Calu3 (cell line): ENCODE measurements around the gene USP13. TPM values are rescaled to one million over a fixed set of nuclear protein-coding genes. Genes with fewer than 3 reads are reported as not detected.

Source experiments
- BruUV-seq: library from RNA; stranded (reverse); fragments of 400-500 nt; replicated peaks from 2 replicates; lab custom pipeline; 2021; lab: Mats Ljungman, UMichigan
- CTCF ChIA-PET: fragments of 300-600 bp; sonication (Branson Sonifier 250); formaldehyde crosslinking; loops from one replicate; lab custom pipeline; 2022; ENCODE audit warnings: antibody characterized with exemption; lab: Charles Lee
- DNase-seq: peaks from one replicate; pipeline ENCODE4 v3.0.0; 2022
- H3K27ac Mint-ChIP-seq: one replicate; pipeline ENCODE4 v1.8.0; 2022; ENCODE audit warnings: mixed read lengths; ENCODE audit not compliant: unreplicated experiment
- H3K27me3 Mint-ChIP-seq: one replicate; pipeline ENCODE4 v1.8.0; 2022; ENCODE audit warnings: mixed read lengths; ENCODE audit not compliant: unreplicated experiment
- H3K36me3 Mint-ChIP-seq: one replicate; pipeline ENCODE4 v1.8.0; 2022; ENCODE audit warnings: mild to moderate bottlenecking, moderate library complexity, mixed read lengths; ENCODE audit not compliant: insufficient read depth, unreplicated experiment
- H3K4me1 Mint-ChIP-seq: one replicate; pipeline ENCODE4 v1.8.0; 2022; ENCODE audit warnings: mild to moderate bottlenecking, low read depth, mixed read lengths; ENCODE audit not compliant: unreplicated experiment
- H3K4me3 Mint-ChIP-seq: one replicate; pipeline ENCODE4 v1.8.0; 2022; ENCODE audit warnings: mild to moderate bottlenecking, low read depth, moderate library complexity, mixed read lengths; ENCODE audit not compliant: unreplicated experiment
- H3K9me3 Mint-ChIP-seq: one replicate; pipeline ENCODE4 v1.8.0; 2022; ENCODE audit warnings: low read depth, mixed read lengths; ENCODE audit not compliant: unreplicated experiment
- CTCF ChIP-seq: fragments of 200-600 bp; IDR thresholded peaks from one replicate; pipeline ENCODE4 v1.8.0; 2022; ENCODE audit warnings: antibody characterized with exemption; ENCODE audit not compliant: unreplicated experiment
- intact Hi-C: fragments of 100-400 bp; cut with micrococcal nuclease; formaldehyde crosslinking; loops from one replicate; pipeline ENCODE4 v1.10.0; 2022; ENCODE audit not compliant: unreplicated experiment
- total RNA-seq: library from RNA; stranded (reverse); gene quantifications from 2 replicates; pipeline ENCODE4 v1.2.3, GENCODE V29; 2022

USP13 gene
- total RNA-seq, 1 experiment from 2014 or later = 29.8 TPM

GRCh38 chr3:179829401-179829800 lies 176.6 kb downstream of the USP13 start:
- no peaks in the 10 kb centered on the region for H3K27me3 Mint-ChIP-seq
- CTCF ChIA-PET = interaction anchor here (0.7 kb wide), 2 partner anchors 21 to 1086 kb away, joined by 4 to 5 read pairs; no protein-coding TSS in a partner anchor
- no TSS peak for BruUV-seq
- no peaks in the 10 kb centered on the region for H3K4me1 Mint-ChIP-seq
- no peaks in the 10 kb centered on the region for H3K9me3 Mint-ChIP-seq
- no peaks in the 10 kb centered on the region for H3K36me3 Mint-ChIP-seq
- no peak for DNase-seq
- intact Hi-C loops = no loop called here
- no peak overlapping the region for H3K4me3 Mint-ChIP-seq
- TF ChIP-seq CTCF = no peak
- no peak overlapping the region for H3K27ac Mint-ChIP-seq

GRCh38 chr3:179832333-179832854 lies 179.6 kb downstream of the USP13 start:
- H3K27me3 Mint-ChIP-seq = no peaks in the 10 kb centered on the region
- intact Hi-C loops = no loop called here
- H3K4me3 Mint-ChIP-seq = no peak overlapping the region
- H3K4me1 Mint-ChIP-seq = no peaks in the 10 kb centered on the region
- DNase-seq = no peak
- no peaks in the 10 kb centered on the region for H3K9me3 Mint-ChIP-seq
- no TSS peak for BruUV-seq
- no peak for TF ChIP-seq CTCF
- CTCF ChIA-PET = interaction anchor here (0.7 kb wide), 1 partner anchor 397 kb away, joined by 3 read pairs; no protein-coding TSS in a partner anchor
- H3K27ac Mint-ChIP-seq = no peak overlapping the region
- no peaks in the 10 kb centered on the region for H3K36me3 Mint-ChIP-seq

- Mint-ChIP-seq H3K9me3 (no peaks in the 10 kb centered on the region), H3K27me3 (no peaks in the 10 kb centered on the region), H3K36me3 (no peaks in the 10 kb centered on the region), H3K27ac (no peak overlapping the region), H3K4me1 (no peaks in the 10 kb centered on the region), H3K4me3 (no peak overlapping the region)
- intact Hi-C loops = no loop called here
- CTCF ChIA-PET = interaction anchor here (0.7 kb wide), 1 partner anchor 398 kb away, joined by 3 read pairs; no protein-coding TSS in a partner anchor
- no peak for DNase-seq
- TF ChIP-seq CTCF = no peak
- BruUV-seq = no TSS peak
These were observed 180.5 kb downstream of the USP13 start for GRCh38 chr3:179833294-179833693.

GRCh38 chr3:179837374-179837773 lies 184.5 kb downstream of the USP13 start:
- CTCF ChIA-PET = interaction anchor here (1.0 kb wide), 1 partner anchor 16 kb away, joined by 3 read pairs; no protein-coding TSS in a partner anchor
- Mint-ChIP-seq H3K27me3 (no peaks in the 10 kb centered on the region), H3K4me3 (no peak overlapping the region), H3K4me1 (peaks cover 14% of the 10 kb centered on the region), H3K36me3 (no peaks in the 10 kb centered on the region), H3K9me3 (no peaks in the 10 kb centered on the region), H3K27ac (no peak overlapping the region)
- BruUV-seq = no TSS peak
- DNase-seq = no peak
- TF ChIP-seq CTCF = no peak
- intact Hi-C loops = no loop called here

Other genes starting within 250 kb of the USP13 start
- 22.6 and 24.0 TPM in 2 replicates for gene GNB4, start 201.6 kb upstream of the USP13 start, total RNA-seq
- 148 and 158 TPM in 2 replicates for gene ACTL6A, start 90.1 kb upstream of the USP13 start, total RNA-seq
- gene MRPL47, start 48.4 kb upstream of the USP13 start, total RNA-seq = 76.2 and 88.0 TPM in 2 replicates
- 135 and 146 TPM in 2 replicates for gene NDUFB5, start 48.2 kb upstream of the USP13 start, total RNA-seq